Spinal cord (tissue), 10 donors: ENCODE data around the gene MIB1. TPM values are rescaled to one million over a fixed set of nuclear protein-coding genes. Genes with fewer than 3 reads are reported as not detected.

Source experiments
- DNase-seq, 6 donors: peaks; one replicate each; pipeline versions ENCODE4 v3.0.0 to v3.0.0-alpha.2; 2013 to 2015; ENCODE audit warnings: low spot score in 6 of 6, low read depth in 4 of 6
- H3K27ac ChIP-seq: one replicate; pipeline ENCODE4 v1.5.1; 2013; ENCODE audit warnings: low read depth, low read length, control low read depth
- H3K27me3 ChIP-seq: one replicate; pipeline ENCODE4 v1.6.1; 2013; ENCODE audit warnings: low read length; ENCODE audit not compliant: control insufficient read depth, insufficient read depth
- H3K36me3 ChIP-seq: one replicate; pipeline ENCODE4 v1.6.1; 2013; ENCODE audit warnings: low read length; ENCODE audit not compliant: control insufficient read depth, insufficient read depth
- H3K4me1 ChIP-seq: one replicate; pipeline ENCODE4 v1.6.1; 2013; ENCODE audit warnings: low read length; ENCODE audit not compliant: control insufficient read depth, insufficient read depth
- H3K4me3 ChIP-seq: one replicate; pipeline ENCODE4 v1.5.1; 2013; ENCODE audit warnings: low read depth, low read length, control low read depth
- H3K9me3 ChIP-seq: one replicate; pipeline ENCODE4 v1.6.1; 2013; ENCODE audit warnings: low read length; ENCODE audit not compliant: control insufficient read depth, insufficient read depth
- WGBS: methylation state at CpG from one replicate; pipeline ENCODE4 v1.1.5; 2013; ENCODE audit warnings: missing lambda C conversion rate; ENCODE audit not compliant: insufficient coverage; 5-methylcytosine and 5-hydroxymethylcytosine counted together
- polyA plus RNA-seq, 2 donors: library from polyadenylated mRNA; unstranded; fragments of 120-200 nt; gene quantifications; one replicate each; pipeline ENCODE4 v1.2.1, GENCODE V29; 2013; ENCODE audit not compliant: insufficient read length in 2 of 2
- total RNA-seq, 2 donors: library from RNA; depleted of rRNA in 1 of 2; stranded (reverse); fragments of 120-200 nt in 1 of 2; fragments of >200 nt in 1 of 2; gene quantifications; one replicate each; pipeline versions ENCODE4 v1.2.3 to v1.2.4, GENCODE V29; 2013 to 2014
- donor health status: healthy.

Gene MIB1
- total and polyA plus RNA-seq, 4 donors = 29.1 to 87.7 (median 50.1) TPM

- no CpG with 5 or more reads among the region's 3 CpGs for WGBS
- H3K9me3 ChIP-seq = no peaks in the 10 kb centered on the region
- H3K36me3 ChIP-seq = peaks cover 12% of the 10 kb centered on the region
- no peaks in the 10 kb centered on the region for H3K4me1 ChIP-seq
- H3K27me3 ChIP-seq = no peaks in the 10 kb centered on the region
- no peak for DNase-seq
- H3K27ac ChIP-seq = no peak overlapping the region
- no peak overlapping the region for H3K4me3 ChIP-seq
These were observed 62.9 kb downstream of the MIB1 start for GRCh38 chr18:21803495-21803894.

DNA sequence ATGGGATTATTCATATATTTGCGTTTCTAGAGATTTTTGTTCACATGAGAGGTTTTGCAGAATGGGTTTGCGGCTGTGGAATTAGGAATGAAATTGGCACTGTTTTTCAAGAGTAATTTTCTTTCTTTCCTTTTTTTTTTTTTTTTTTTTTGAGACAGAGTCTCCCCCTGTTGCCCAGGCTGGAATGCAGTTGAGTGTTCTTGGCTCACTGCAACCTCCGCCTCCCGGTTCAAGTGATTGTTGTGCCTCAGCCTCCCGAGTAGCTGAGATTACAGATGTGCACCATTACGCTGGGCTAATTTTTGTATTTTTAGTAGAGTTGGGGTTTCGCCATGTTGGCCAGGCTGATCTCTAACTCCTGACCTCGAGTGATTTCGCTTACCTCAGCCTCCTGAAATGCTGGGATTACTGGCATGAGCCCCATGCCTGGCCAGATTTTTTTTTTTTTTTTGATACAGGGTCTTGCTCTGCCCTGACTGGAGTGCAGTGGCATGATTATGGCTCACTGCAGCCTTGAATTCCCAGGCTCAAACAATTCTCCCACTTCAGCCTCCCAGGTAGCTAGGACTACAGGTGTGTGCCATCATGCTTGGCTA is 65.3 kb downstream of the MIB1 start:
- H3K4me3 ChIP-seq = no peak overlapping the region
- H3K27me3 ChIP-seq = no peaks in the 10 kb centered on the region
- H3K36me3 ChIP-seq = peaks cover 12% of the 10 kb centered on the region
- H3K27ac ChIP-seq = no peak overlapping the region
- H3K9me3 ChIP-seq = peaks cover 2% of the 10 kb centered on the region
- WGBS = 77% methylated on average over 7 of the region's 9 CpGs
- no peak for DNase-seq
- H3K4me1 ChIP-seq = no peaks in the 10 kb centered on the region

DNA sequence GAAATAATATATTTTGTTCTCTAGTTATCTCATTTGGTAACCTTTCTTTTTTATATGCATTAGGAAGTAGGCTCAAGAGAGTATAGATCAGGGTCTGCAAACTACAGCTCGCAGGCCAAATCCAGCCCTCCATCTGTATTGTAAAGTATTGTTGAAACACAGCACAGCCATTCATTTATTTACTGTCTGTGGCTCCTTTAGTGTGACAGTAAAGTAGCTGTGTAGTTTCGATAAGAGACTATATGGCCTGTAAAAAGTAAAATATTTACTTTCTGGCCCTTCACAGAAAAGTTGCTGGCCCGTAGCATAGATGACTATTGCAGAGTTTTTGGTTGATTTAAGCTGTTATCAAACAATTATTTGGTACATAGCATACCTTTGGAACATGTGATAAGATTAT is 67.6 kb downstream of the MIB1 start:
- no peak overlapping the region for H3K27ac ChIP-seq
- H3K9me3 ChIP-seq = peaks cover 2% of the 10 kb centered on the region
- no peak overlapping the region for H3K4me3 ChIP-seq
- WGBS = no CpG with 5 or more reads among the region's 3 CpGs
- DNase-seq = no peak
- H3K4me1 ChIP-seq = no peaks in the 10 kb centered on the region
- H3K36me3 ChIP-seq = peaks cover 12% of the 10 kb centered on the region
- no peaks in the 10 kb centered on the region for H3K27me3 ChIP-seq

DNA sequence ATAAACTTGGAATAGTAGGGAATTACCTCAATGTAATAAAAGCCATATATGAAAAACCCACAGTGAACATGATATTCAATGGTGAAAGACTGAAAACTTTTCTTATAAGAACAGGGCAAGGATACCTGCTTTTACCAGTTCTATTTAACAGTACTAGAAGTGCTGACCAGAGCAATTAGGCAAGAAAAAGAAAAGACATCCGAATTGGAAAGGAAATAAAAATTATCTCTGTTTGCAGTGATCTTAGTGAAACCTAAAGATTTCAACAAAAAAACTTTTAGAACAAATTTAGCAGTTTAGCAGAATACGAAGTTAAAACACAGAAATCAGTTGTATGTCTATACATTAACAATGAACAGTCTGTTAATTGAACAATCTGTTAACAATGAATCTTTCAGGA is 69.1 kb downstream of the MIB1 start:
- DNase-seq = no peak
- Histone ChIP-seq H3K27ac (no peak overlapping the region), H3K27me3 (no peaks in the 10 kb centered on the region), H3K36me3 (peaks cover 17% of the 10 kb centered on the region), H3K4me3 (no peak overlapping the region), H3K4me1 (no peaks in the 10 kb centered on the region), H3K9me3 (peaks cover 2% of the 10 kb centered on the region)
- WGBS = no CpG with 5 or more reads among the region's 2 CpGs

- no peak overlapping the region for H3K27ac ChIP-seq
- DNase-seq = no peak
- H3K36me3 ChIP-seq = peaks cover 23% of the 10 kb centered on the region
- no peaks in the 10 kb centered on the region for H3K4me1 ChIP-seq
- H3K4me3 ChIP-seq = no peak overlapping the region
- no peaks in the 10 kb centered on the region for H3K27me3 ChIP-seq
- 100% methylated on average over 1 of the region's 2 CpGs for WGBS
- no peaks in the 10 kb centered on the region for H3K9me3 ChIP-seq
These were observed 74.5 kb downstream of the MIB1 start for GRCh38 chr18:21815101-21815500.

- DNase-seq = peak in 3 of 6 donors; percentile 19 to 70 (median 29)
- Histone ChIP-seq H3K9me3 (no peaks in the 10 kb centered on the region), H3K27me3 (no peaks in the 10 kb centered on the region), H3K27ac (no peak overlapping the region), H3K4me1 (no peaks in the 10 kb centered on the region), H3K36me3 (peaks cover 16% of the 10 kb centered on the region), H3K4me3 (no peak overlapping the region)
- WGBS = no CpG with 5 or more reads among the region's 2 CpGs
These were observed 79.6 kb downstream of the MIB1 start for GRCh38 chr18:21820033-21820810.

- WGBS = no CpG with 5 or more reads among the region's 1 CpG
- Histone ChIP-seq H3K9me3 (no peaks in the 10 kb centered on the region), H3K27me3 (no peaks in the 10 kb centered on the region), H3K4me3 (no peak overlapping the region), H3K36me3 (peaks cover 14% of the 10 kb centered on the region), H3K27ac (no peak overlapping the region), H3K4me1 (no peaks in the 10 kb centered on the region)
- no peak for DNase-seq
These were observed 80.2 kb downstream of the MIB1 start for GRCh38 chr18:21820811-21821143.

DNA sequence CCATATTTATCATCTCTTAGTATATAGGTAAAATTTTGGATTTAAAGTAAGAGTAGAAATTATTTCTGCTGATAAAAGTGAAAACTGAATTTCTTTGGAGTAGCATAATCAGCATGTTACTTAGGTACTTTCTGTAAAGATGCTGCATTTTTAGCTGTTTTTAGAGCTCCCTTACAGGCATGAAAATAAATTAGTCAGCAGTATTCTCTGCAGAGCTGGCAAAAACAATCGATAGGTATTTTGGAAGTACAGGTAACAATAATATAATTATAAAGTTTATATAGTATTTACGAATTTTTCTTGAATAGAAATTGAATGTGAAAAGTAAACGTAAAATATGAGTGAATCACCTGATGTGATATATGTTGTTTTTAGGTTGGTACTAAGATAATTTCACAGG is 83.3 kb downstream of the MIB1 start:
- Histone ChIP-seq H3K27me3 (no peaks in the 10 kb centered on the region), H3K4me1 (no peaks in the 10 kb centered on the region), H3K9me3 (no peaks in the 10 kb centered on the region), H3K36me3 (peaks cover 3% of the 10 kb centered on the region), H3K4me3 (no peak overlapping the region), H3K27ac (no peak overlapping the region)
- no CpG with 5 or more reads among the region's 3 CpGs for WGBS
- no peak for DNase-seq

GRCh38 chr18:21826196-21826595 is 85.6 kb downstream of the MIB1 start:
- H3K36me3 ChIP-seq = no peaks in the 10 kb centered on the region
- no peak overlapping the region for H3K27ac ChIP-seq
- H3K27me3 ChIP-seq = no peaks in the 10 kb centered on the region
- no peak overlapping the region for H3K4me3 ChIP-seq
- no peaks in the 10 kb centered on the region for H3K9me3 ChIP-seq
- WGBS = no CpG with 5 or more reads among the region's 3 CpGs
- no peak for DNase-seq
- no peaks in the 10 kb centered on the region for H3K4me1 ChIP-seq

DNA sequence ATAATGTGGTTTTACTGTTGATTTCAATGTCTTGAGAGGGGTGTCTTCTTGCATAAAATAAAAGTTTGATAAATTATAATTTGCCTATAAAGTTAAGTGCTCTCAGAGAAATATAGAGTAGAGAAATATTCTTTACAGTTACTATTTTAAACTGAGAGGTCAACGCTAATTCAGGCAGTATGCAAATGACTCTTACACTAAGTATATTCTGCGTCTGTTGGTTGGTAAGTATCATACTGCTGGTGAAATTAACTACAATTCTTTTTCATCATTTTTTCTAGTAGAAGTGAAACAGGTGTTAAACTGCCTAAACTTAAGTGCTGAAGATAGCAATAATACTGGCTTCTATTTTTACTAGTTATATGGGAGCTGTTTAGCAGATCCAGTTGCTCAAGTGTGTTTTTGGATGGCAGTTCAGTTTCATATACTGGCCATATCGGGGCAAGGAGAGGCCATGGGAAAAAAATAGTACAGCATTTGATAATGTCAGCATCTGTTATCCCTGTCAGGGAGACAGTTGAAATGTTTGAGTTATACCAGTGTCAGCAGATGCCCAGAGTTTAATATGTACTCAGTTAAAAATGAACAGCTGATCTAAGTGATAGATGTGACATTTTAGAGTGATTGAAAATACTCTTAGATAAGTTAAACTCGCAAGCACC is 86.2 kb downstream of the MIB1 start:
- Histone ChIP-seq H3K4me3 (no peak overlapping the region), H3K9me3 (no peaks in the 10 kb centered on the region), H3K36me3 (no peaks in the 10 kb centered on the region), H3K27ac (no peak overlapping the region), H3K27me3 (no peaks in the 10 kb centered on the region), H3K4me1 (no peaks in the 10 kb centered on the region)
- 70% methylated on average over 1 of the region's 4 CpGs for WGBS
- DNase-seq = peak in 1 of 6 donors; percentile 28
